Measurements from ENCODE around the gene NSMCE1. TPM values are rescaled to one million over a fixed set of nuclear protein-coding genes. Genes with fewer than 3 reads are reported as not detected.

NSMCE1 gene
- total RNA-seq, 1 experiment from 2014 or later: 19.3 TPM

DNA sequence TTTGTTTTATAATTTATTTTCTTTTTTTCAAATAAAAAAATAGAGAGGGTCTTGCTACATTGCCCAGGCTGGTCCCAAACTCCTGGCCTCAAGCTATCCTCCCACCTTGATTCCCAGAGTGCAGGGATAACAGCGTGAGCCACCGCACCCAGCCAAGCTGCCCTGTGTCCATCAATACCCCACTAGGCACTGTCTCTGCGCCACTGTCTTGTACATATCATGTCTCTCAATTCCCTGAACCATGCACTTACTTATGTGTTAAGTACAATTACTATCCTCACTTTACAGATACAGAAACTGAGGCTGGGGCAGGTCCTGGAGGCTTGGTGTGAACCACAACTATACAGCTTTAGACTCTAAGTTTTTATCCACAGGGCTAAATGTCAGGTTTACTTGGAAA, 11.7 kb downstream of the NSMCE1 start:
- H3K4me1 ChIP-seq (ENCODE audit: insufficient read depth, low read length): peaks cover 3% of the 10 kb centered on the region; the same call in 1 of the 2 replicates
- H3K23me2 ChIP-seq (ENCODE audit: insufficient read length, low read depth, low read length, poor library complexity, severe bottlenecking): no peaks in the 10 kb centered on the region
- no CpG with 5 or more reads among the region's 3 CpGs for WGBS (ENCODE audit: extremely low coverage, insufficient read length, low lambda C conversion rate)
- no peak overlapping the region for H3T11ph ChIP-seq (ENCODE audit: low read length)
- H2AFZ ChIP-seq (ENCODE audit: low read length): no peak overlapping the region
- DNase-seq: no peak
- H3K9me3 Mint-ChIP-seq: no peaks in the 10 kb centered on the region
- no peaks in the 10 kb centered on the region for H4K20me1 ChIP-seq (ENCODE audit: control insufficient read depth, insufficient read depth, insufficient read length)
- no peak overlapping the region for H3K4me3 Mint-ChIP-seq
- no peak overlapping the region for H3K18ac ChIP-seq (ENCODE audit: insufficient read length, low read depth, low read length)
- H4K5ac ChIP-seq (ENCODE audit: insufficient read length, low read depth, low read length): no peak overlapping the region
- TF ChIP-seq, protein P1, sequence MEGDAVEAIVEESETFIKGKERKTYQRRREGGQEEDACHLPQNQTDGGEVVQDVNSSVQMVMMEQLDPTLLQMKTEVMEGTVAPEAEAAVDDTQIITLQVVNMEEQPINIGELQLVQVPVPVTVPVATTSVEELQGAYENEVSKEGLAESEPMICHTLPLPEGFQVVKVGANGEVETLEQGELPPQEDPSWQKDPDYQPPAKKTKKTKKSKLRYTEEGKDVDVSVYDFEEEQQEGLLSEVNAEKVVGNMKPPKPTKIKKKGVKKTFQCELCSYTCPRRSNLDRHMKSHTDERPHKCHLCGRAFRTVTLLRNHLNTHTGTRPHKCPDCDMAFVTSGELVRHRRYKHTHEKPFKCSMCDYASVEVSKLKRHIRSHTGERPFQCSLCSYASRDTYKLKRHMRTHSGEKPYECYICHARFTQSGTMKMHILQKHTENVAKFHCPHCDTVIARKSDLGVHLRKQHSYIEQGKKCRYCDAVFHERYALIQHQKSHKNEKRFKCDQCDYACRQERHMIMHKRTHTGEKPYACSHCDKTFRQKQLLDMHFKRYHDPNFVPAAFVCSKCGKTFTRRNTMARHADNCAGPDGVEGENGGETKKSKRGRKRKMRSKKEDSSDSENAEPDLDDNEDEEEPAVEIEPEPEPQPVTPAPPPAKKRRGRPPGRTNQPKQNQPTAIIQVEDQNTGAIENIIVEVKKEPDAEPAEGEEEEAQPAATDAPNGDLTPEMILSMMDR (conservative IDR thresholded peaks at IDR 0.05): no peak
- H3K27ac Mint-ChIP-seq: no peak overlapping the region
- H2BK5ac ChIP-seq (ENCODE audit: insufficient read length, low read length): no peak overlapping the region
- no peak overlapping the region for H2BK15ac ChIP-seq (ENCODE audit: low read depth, low read length)
- H2BK120ac ChIP-seq (ENCODE audit: low read depth, low read length, poor library complexity, severe bottlenecking): no peak overlapping the region
- no peak overlapping the region for H3K56ac ChIP-seq (ENCODE audit: insufficient read length, low read depth, low read length)
- H2AK5ac ChIP-seq (ENCODE audit: insufficient read length, low read length): no peak overlapping the region
- no peak overlapping the region for H3K4ac ChIP-seq (ENCODE audit: low read depth, low read length)
- H3K4me2 ChIP-seq (ENCODE audit: insufficient read depth, insufficient read length, low read length): no peak overlapping the region
- no peak overlapping the region for H2BK12ac ChIP-seq (ENCODE audit: insufficient read length, low read depth, low read length)
- no peak overlapping the region for H3K27ac ChIP-seq (ENCODE audit: insufficient read length, low read depth, low read length)
- H3K9me3 ChIP-seq (ENCODE audit: control insufficient read depth, low read depth, low read length): no peaks in the 10 kb centered on the region
- H4K91ac ChIP-seq (ENCODE audit: insufficient read length, low read depth, low read length): no peak overlapping the region
- no peaks in the 10 kb centered on the region for H3K79me2 ChIP-seq (ENCODE audit: insufficient read depth, low read length)
- peaks cover 0 to 2% (median 0%) of the 10 kb centered on the region in 3 experiments; a peak in 3 of 7 replicates for H3K36me3 Mint-ChIP-seq (ENCODE audit: insufficient read depth in 1 of 3, low read depth in 3 of 3)
- no peaks in the 10 kb centered on the region for H3K79me1 ChIP-seq (ENCODE audit: insufficient read depth, low read depth, low read length, poor library complexity, severe bottlenecking)
- no peak overlapping the region for H3K23ac ChIP-seq (ENCODE audit: insufficient read length, low read depth, low read length)
- H3K14ac ChIP-seq (ENCODE audit: insufficient read depth, low read length): no peak overlapping the region
- H3K27me3 Mint-ChIP-seq (ENCODE audit: low read depth): no peaks in the 10 kb centered on the region
- H2BK20ac ChIP-seq (ENCODE audit: low read depth, low read length, poor library complexity, severe bottlenecking): no peak overlapping the region
- peaks cover 15 to 17% of the 10 kb centered on the region in 2 experiments for H3K4me1 Mint-ChIP-seq
- no peak overlapping the region for H3K9ac ChIP-seq (ENCODE audit: extremely low read depth, insufficient read length, low read length)
- no peaks in the 10 kb centered on the region for H3K27me3 ChIP-seq (ENCODE audit: insufficient read depth, low read length)
- no peak overlapping the region for H4K8ac ChIP-seq (replicated peaks; ENCODE audit: insufficient read length, low read depth, low read length)

Data from H9 (cell line).